Activated CD8-positive, alpha-beta T cell treated with anti-CD3 and anti-CD28 coated beads, Interleukin-2, amount 10 ng/mL, durations not matched to agents 7 days and 5 days (primary cell): Measurements from ENCODE around the gene XRCC4. TPM values are rescaled to one million over a fixed set of nuclear protein-coding genes. Genes with fewer than 3 reads are reported as not detected.

Source experiments
- ATAC-seq: fragments of 150-1000 bp; cut with Tn5 transposase; one replicate; pipeline ENCODE4 v1.10.0; 2021; ENCODE audit warnings: moderate library complexity
- CTCF ChIA-PET: fragments of 350-600 bp; sonication (Branson Sonifier 250); formaldehyde crosslinking; loops from one replicate; lab custom pipeline; 2021; ENCODE audit warnings: antibody characterized with exemption; lab: Charles Lee
- POLR2A ChIA-PET: fragments of 350-600 bp; sonication (Branson Sonifier 250); formaldehyde crosslinking; loops from one replicate; lab custom pipeline; 2021; ENCODE audit warnings: antibody characterized with exemption; lab: Charles Lee
- DNase-seq: peaks from one replicate; pipeline ENCODE4 v3.0.0-alpha.2; 2020
- H3K27ac Mint-ChIP-seq: one replicate; pipeline ENCODE4 v1.8.0; 2021; ENCODE audit warnings: mild to moderate bottlenecking, mixed read lengths
- H3K27me3 Mint-ChIP-seq: one replicate; pipeline ENCODE4 v1.8.0; 2021; ENCODE audit warnings: low read depth, mixed read lengths
- H3K36me3 Mint-ChIP-seq: one replicate; pipeline ENCODE4 v1.8.0; 2021; ENCODE audit warnings: low read depth, mixed read lengths
- H3K4me1 Mint-ChIP-seq: one replicate; pipeline ENCODE4 v1.8.0; 2021; ENCODE audit warnings: low read depth, mixed read lengths
- H3K4me3 Mint-ChIP-seq: one replicate; pipeline ENCODE4 v1.8.0; 2021; ENCODE audit warnings: mild to moderate bottlenecking, mixed read lengths
- H3K9me3 Mint-ChIP-seq: one replicate; pipeline ENCODE4 v1.8.0; 2022; ENCODE audit warnings: mixed read lengths; ENCODE audit not compliant: insufficient read depth
- total RNA-seq, 2 experiments: library from RNA; stranded (reverse); gene quantifications; one replicate each; pipeline ENCODE4 v1.2.3, GENCODE V29; 2021

Gene XRCC4
- total RNA-seq, 2 experiments from 2014 or later, result 12.6 to 13.4 TPM

GRCh38 chr5:83204651-83205050 is 127.3 kb downstream of the XRCC4 start:
- H3K36me3 Mint-ChIP-seq, result peaks cover 3% of the 10 kb centered on the region
- no peaks in the 10 kb centered on the region for H3K27me3 Mint-ChIP-seq
- no peak for DNase-seq
- CTCF ChIA-PET, result no interaction called here
- H3K9me3 Mint-ChIP-seq, result no peaks in the 10 kb centered on the region
- ATAC-seq, result no peak
- no peaks in the 10 kb centered on the region for H3K4me1 Mint-ChIP-seq
- no peak overlapping the region for H3K4me3 Mint-ChIP-seq
- H3K27ac Mint-ChIP-seq, result no peak overlapping the region
- POLR2A ChIA-PET, result no interaction called here

DNA sequence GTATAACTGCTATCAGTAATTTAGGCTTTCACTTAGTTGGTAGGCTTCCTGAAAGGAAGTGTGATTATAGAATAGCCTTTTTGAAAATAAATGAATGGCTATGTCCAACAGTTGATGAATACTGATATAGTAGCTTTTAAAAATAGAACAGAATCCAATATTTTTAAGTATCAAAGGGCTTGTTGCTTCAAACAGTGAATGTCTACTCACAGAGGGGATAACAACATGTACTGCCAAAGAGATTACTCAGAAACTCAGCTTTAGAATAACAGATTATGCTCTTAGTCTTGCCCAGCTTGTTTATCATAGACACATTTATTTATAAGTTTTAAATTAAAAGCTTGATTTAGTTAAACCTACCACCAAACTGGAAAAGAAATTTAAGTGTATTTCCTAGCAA is 132.6 kb downstream of the XRCC4 start:
- H3K36me3 Mint-ChIP-seq, result peaks cover 4% of the 10 kb centered on the region
- H3K9me3 Mint-ChIP-seq, result no peaks in the 10 kb centered on the region
- POLR2A ChIA-PET, result no interaction called here
- no peak for DNase-seq
- H3K4me1 Mint-ChIP-seq, result no peaks in the 10 kb centered on the region
- CTCF ChIA-PET, result interaction anchor here (0.9 kb wide), 1 partner anchor 262 kb away, joined by 3 read pairs; the partner anchor contains the start of gene VCAN
- H3K27me3 Mint-ChIP-seq, result no peaks in the 10 kb centered on the region
- H3K4me3 Mint-ChIP-seq, result no peak overlapping the region
- H3K27ac Mint-ChIP-seq, result no peak overlapping the region
- ATAC-seq, result no peak

DNA sequence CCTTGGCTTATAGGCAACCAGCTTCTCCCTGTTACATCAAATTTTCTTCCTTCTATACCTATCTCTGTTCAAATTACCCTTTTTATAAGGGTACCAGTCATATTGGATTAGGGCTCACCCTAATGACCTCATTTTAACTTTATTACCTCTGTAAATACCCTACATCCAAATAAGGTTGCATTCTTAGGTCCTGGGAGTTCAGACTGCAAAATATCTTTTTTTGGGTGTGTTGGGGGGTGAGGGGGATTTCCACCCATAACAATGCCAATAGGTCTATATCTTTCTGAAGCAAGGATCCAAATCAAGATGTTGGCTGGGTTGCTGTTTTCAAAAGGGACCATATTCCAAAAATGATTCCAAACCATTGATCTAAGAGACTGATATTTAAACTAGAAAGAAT is 141.7 kb downstream of the XRCC4 start:
- no peaks in the 10 kb centered on the region for H3K9me3 Mint-ChIP-seq
- DNase-seq (no peak), ATAC-seq (no peak)
- no peaks in the 10 kb centered on the region for H3K4me1 Mint-ChIP-seq
- ChIA-PET CTCF (no interaction called here), POLR2A (no interaction called here)
- H3K27ac Mint-ChIP-seq, result no peak overlapping the region
- H3K4me3 Mint-ChIP-seq, result no peak overlapping the region
- no peaks in the 10 kb centered on the region for H3K27me3 Mint-ChIP-seq
- no peaks in the 10 kb centered on the region for H3K36me3 Mint-ChIP-seq

GRCh38 chr5:83219495-83219894 is 142.1 kb downstream of the XRCC4 start:
- ATAC-seq (no peak), DNase-seq (no peak)
- Mint-ChIP-seq H3K27me3 (no peaks in the 10 kb centered on the region), H3K9me3 (no peaks in the 10 kb centered on the region), H3K4me1 (no peaks in the 10 kb centered on the region), H3K27ac (no peak overlapping the region), H3K36me3 (no peaks in the 10 kb centered on the region), H3K4me3 (no peak overlapping the region)
- ChIA-PET POLR2A (no interaction called here), CTCF (no interaction called here)

GRCh38 chr5:83220331-83220730 is 143.0 kb downstream of the XRCC4 start:
- Mint-ChIP-seq H3K27ac (no peak overlapping the region), H3K4me3 (no peak overlapping the region), H3K4me1 (no peaks in the 10 kb centered on the region), H3K36me3 (no peaks in the 10 kb centered on the region), H3K27me3 (no peaks in the 10 kb centered on the region), H3K9me3 (no peaks in the 10 kb centered on the region)
- ATAC-seq (no peak), DNase-seq (no peak)
- CTCF ChIA-PET, result no interaction called here
- POLR2A ChIA-PET, result no interaction called here

GRCh38 chr5:83222906-83223305 is 145.6 kb downstream of the XRCC4 start:
- DNase-seq (no peak), ATAC-seq (no peak)
- H3K4me1 Mint-ChIP-seq, result no peaks in the 10 kb centered on the region
- H3K4me3 Mint-ChIP-seq, result no peak overlapping the region
- ChIA-PET CTCF (no interaction called here), POLR2A (no interaction called here)
- no peaks in the 10 kb centered on the region for H3K36me3 Mint-ChIP-seq
- H3K9me3 Mint-ChIP-seq, result no peaks in the 10 kb centered on the region
- H3K27ac Mint-ChIP-seq, result no peak overlapping the region
- no peaks in the 10 kb centered on the region for H3K27me3 Mint-ChIP-seq

- no peak overlapping the region for H3K27ac Mint-ChIP-seq
- ChIA-PET POLR2A (no interaction called here), CTCF (no interaction called here)
- no peak for DNase-seq
- ATAC-seq, result no peak
- H3K4me3 Mint-ChIP-seq, result no peak overlapping the region
- no peaks in the 10 kb centered on the region for H3K4me1 Mint-ChIP-seq
- H3K27me3 Mint-ChIP-seq, result no peaks in the 10 kb centered on the region
- no peaks in the 10 kb centered on the region for H3K36me3 Mint-ChIP-seq
- H3K9me3 Mint-ChIP-seq, result no peaks in the 10 kb centered on the region
These were observed 150.3 kb downstream of the XRCC4 start for GRCh38 chr5:83227611-83228010.

DNA sequence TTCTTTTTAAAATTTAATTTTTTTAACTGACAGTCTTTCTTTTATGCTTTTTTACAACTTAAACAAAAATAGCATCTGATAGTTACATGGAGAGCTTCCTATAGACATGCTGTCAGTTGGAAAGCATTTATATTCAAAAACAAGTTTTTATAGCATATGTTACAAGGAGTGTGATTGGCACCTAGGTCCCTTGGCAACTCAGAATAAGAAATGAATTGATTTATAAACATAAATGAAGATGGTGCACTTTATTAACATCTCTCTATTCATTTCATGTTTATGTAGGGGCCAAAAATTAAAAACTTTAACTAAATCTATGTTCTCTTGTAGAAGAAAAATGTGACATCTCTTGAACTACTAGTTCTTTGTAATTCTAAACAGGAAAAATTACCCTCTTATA is 153.2 kb downstream of the XRCC4 start:
- Mint-ChIP-seq H3K27me3 (no peaks in the 10 kb centered on the region), H3K4me1 (no peaks in the 10 kb centered on the region), H3K9me3 (no peaks in the 10 kb centered on the region), H3K4me3 (no peak overlapping the region), H3K27ac (no peak overlapping the region), H3K36me3 (no peaks in the 10 kb centered on the region)
- ChIA-PET POLR2A (no interaction called here), CTCF (no interaction called here)
- ATAC-seq, result no peak
- no peak for DNase-seq

DNA sequence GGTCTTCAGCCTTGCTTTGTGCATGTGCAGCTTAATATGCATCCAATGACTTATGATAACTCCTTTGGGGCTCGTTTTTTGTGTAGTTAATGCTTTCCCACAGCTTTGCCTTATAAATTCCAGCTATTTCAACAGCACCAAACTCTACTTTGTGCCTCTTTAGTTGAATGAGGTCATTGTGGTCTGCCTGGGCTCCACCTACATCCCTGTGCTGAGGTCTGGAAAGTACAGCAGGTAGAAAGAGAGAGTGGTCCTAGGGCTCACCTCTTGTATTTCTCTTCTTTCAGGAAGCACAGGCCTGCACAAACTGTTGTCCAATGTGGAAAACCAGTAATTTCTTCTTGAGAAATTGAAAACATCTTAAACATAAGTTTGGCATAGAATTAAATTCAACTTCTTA is 167.2 kb downstream of the XRCC4 start:
- ChIA-PET CTCF (no interaction called here), POLR2A (no interaction called here)
- no peaks in the 10 kb centered on the region for H3K4me1 Mint-ChIP-seq
- H3K36me3 Mint-ChIP-seq, result no peaks in the 10 kb centered on the region
- no peaks in the 10 kb centered on the region for H3K27me3 Mint-ChIP-seq
- no peak for DNase-seq
- no peak overlapping the region for H3K27ac Mint-ChIP-seq
- H3K9me3 Mint-ChIP-seq, result no peaks in the 10 kb centered on the region
- no peak for ATAC-seq
- no peak overlapping the region for H3K4me3 Mint-ChIP-seq

GRCh38 chr5:83245037-83245436 is 167.7 kb downstream of the XRCC4 start:
- POLR2A ChIA-PET, result no interaction called here
- Mint-ChIP-seq H3K4me1 (no peaks in the 10 kb centered on the region), H3K9me3 (no peaks in the 10 kb centered on the region), H3K27ac (no peak overlapping the region), H3K27me3 (no peaks in the 10 kb centered on the region), H3K36me3 (no peaks in the 10 kb centered on the region), H3K4me3 (no peak overlapping the region)
- no peak for DNase-seq
- CTCF ChIA-PET, result no interaction called here
- no peak for ATAC-seq

DNA sequence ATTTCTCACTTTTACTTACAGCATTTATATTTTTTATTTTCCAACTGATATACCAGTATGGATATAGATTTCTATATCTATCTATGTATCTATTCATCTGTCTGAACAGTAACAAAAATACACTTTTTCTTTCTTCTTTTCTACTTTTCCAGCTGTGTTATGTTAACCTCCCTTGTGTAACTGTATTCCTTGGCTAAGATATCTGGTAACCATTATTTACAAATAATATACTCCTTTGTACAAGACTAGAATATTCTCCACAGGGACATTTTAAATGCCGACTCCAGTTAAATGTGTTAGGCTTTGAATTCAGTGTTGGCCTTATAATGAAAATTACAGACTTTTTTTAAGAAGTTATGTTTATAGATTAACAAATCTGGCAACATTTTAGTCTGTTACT is 168.7 kb downstream of the XRCC4 start:
- Mint-ChIP-seq H3K27me3 (no peaks in the 10 kb centered on the region), H3K36me3 (no peaks in the 10 kb centered on the region), H3K9me3 (no peaks in the 10 kb centered on the region), H3K4me3 (no peak overlapping the region), H3K4me1 (no peaks in the 10 kb centered on the region), H3K27ac (no peak overlapping the region)
- ChIA-PET POLR2A (no interaction called here), CTCF (no interaction called here)
- DNase-seq (no peak), ATAC-seq (no peak)

GRCh38 chr5:83249156-83249555 is 171.8 kb downstream of the XRCC4 start:
- H3K27ac Mint-ChIP-seq, result no peak overlapping the region
- H3K4me1 Mint-ChIP-seq, result no peaks in the 10 kb centered on the region

GRCh38 chr5:83251849-83252248 is 174.5 kb downstream of the XRCC4 start:
- H3K9me3 Mint-ChIP-seq, result no peaks in the 10 kb centered on the region
- no peak for ATAC-seq
- no peaks in the 10 kb centered on the region for H3K4me1 Mint-ChIP-seq
- CTCF ChIA-PET, result no interaction called here
- H3K27ac Mint-ChIP-seq, result no peak overlapping the region
- POLR2A ChIA-PET, result no interaction called here
- H3K36me3 Mint-ChIP-seq, result no peaks in the 10 kb centered on the region
- no peak for DNase-seq
- no peaks in the 10 kb centered on the region for H3K27me3 Mint-ChIP-seq
- no peak overlapping the region for H3K4me3 Mint-ChIP-seq

More at GRCh38 chr5:83249156-83249555, 171.8 kb downstream of the XRCC4 start:
- H3K27me3 Mint-ChIP-seq, result no peaks in the 10 kb centered on the region
- CTCF ChIA-PET, result no interaction called here
- H3K9me3 Mint-ChIP-seq, result no peaks in the 10 kb centered on the region
- ATAC-seq (no peak), DNase-seq (no peak)
- H3K4me3 Mint-ChIP-seq, result no peak overlapping the region
- POLR2A ChIA-PET, result no interaction called here
- no peaks in the 10 kb centered on the region for H3K36me3 Mint-ChIP-seq
